ENCODE results near the gene COPB2.

GRCh38 chr3:139329364-139329850, 60.0 kb downstream of the COPB2 start:
- TF ChIP-seq CTCF (IDR thresholded peaks at IDR 0.05): peak; percentile 94
- no peak for TF ChIP-seq EZH2 (IDR thresholded peaks at IDR 0.05; ENCODE audit: borderline replicate concordance, insufficient read depth, low read depth, low read length, poor library complexity, severe bottlenecking)

Measured in B cell (primary cell).